Upper lobe of left lung (tissue), 4 donors: ENCODE measurements around the gene ROBO1.

Experiments
- CTCF ChIP-seq, 6 experiments: fragments of 450-650 bp in 4 of 6; fragments of 200-600 bp in 2 of 6; sonication (generic) in 2 of 6; IDR thresholded peaks; one replicate each; pipeline ENCODE4 v1.5.1; 2016 to 2019; ENCODE audit warnings: antibody characterized with exemption in 6 of 6
- POLR2A ChIP-seq, 4 donors: fragments of 450-650 bp; IDR thresholded peaks; one replicate each; pipeline ENCODE4 v1.5.1; 2016 to 2017; ENCODE audit warnings: antibody characterized with exemption in 4 of 4, mild to moderate bottlenecking in 2 of 4
- POLR2AphosphoS5 ChIP-seq, 2 donors: sonication (generic); formaldehyde crosslinking; IDR thresholded peaks; one replicate each; pipeline ENCODE4 v1.5.1; 2017; ENCODE audit warnings: antibody characterized with exemption in 2 of 2

DNA sequence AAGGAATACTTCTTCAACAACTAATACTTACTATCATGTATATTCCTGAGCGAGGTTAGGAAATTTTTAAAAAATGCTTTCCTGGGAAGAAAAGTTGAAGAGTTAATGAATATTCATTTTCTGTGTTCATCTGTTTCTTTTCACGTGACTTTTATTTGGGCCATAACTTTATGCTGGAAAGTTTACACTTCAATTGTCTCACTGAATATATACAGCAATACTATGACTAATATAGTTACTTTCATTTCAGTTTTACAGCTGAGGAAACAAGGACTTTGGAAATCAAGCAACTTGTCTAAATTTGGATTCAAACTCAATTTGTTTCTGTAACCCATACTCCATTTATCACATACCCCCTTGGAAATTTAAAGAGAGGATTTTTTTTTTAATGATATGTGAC is 894.2 kb downstream of the ROBO1 start:
- TF ChIP-seq CTCF (IDR thresholded peaks at IDR 0.05) (no peak), POLR2A (IDR thresholded peaks at IDR 0.05) (no peak), POLR2AphosphoS5 (IDR thresholded peaks at IDR 0.05) (no peak)
